ENCODE data around the gene RABIF.
"Not testable (repeated sequence)": the region's sequence is repeated elsewhere in the genome, so short reads cannot be mapped to it uniquely, and the experiment has no call there.

The RABIF gene

DNA sequence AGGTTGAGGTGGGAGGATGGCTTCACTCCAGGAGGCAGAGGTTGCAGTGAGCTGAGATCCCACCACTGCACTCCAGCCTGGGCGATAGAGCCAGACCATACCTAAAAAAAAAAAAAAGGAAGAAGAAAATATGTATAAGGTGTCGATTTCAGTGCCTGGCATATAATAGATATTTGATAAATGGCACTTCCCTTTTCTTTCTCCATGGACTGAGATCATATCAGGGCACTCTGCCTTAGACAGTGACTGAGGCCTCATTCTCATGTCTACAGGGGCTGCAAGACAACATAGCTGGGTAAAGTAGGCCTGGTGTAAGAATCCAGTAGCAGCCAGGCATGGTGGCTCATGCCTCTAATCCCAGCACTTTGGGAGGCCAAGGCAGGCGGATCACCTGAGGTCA is 57.0 kb downstream of the RABIF start:
- DNase-seq, result no peak

DNA sequence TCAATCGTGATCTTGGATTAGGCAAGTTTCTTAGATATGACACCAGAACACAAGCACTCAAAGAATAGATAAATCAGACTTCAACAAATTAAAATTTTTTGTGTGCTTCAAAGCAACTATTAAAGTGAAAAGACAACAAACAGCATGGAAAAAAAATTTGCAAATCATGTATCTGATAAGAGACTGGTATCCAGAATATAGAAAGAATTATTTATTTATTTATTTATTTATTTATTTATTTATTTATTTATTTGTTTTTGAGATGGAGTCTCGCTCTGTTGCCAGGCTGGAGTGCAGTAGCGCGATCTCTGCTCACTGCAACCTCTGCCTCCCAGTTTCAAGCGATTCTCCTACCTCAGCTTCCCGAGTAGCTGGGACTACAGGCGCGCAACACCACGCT is 59.7 kb downstream of the RABIF start:
- not testable (repeated sequence) for DNase-seq
